ENCODE data around the gene INPP5A.
"Not testable (repeated sequence)": the region's sequence is repeated elsewhere in the genome, so short reads cannot be mapped to it uniquely, and the experiment has no call there.

The INPP5A gene

DNA sequence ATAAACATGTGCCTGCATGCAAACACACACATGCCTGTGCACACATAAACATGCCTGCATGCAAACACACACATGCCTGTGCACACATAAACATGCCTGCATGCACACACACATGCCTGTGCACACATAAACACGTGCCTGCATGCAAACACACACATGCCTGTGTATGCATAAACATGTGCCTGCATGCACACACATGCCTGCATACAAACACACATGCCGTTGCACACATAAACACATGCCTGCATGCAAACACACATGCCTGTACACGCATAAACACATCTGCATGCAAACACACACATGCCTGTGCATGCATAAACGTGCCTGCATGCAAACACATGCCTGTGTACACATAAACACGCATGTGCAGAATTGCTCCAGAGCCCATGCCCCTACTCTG lies 226.0 kb downstream of the INPP5A start:
- no peak for DNase-seq (ENCODE audit: low read depth)

DNA sequence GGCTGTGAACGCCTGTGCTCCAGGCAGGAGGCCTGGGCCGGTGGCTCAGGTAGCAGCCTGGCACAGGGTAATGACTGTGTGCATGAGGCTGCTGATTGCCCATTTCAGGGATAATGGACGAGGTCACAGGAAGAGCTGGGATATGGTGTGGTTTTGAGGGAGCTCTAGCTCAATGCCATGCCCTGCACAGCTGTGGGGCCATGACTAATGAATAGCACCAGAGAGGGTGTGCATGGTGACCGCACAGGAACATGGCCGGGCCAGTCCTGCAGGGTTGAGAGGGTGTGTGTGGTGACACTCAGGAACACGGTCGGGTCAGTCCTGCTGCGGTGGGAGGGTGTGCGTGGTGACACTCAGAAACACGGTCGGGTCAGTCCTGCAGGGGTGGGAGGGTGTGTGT lies 226.5 kb downstream of the INPP5A start:
- no peak for DNase-seq (ENCODE audit: low read depth)

DNA sequence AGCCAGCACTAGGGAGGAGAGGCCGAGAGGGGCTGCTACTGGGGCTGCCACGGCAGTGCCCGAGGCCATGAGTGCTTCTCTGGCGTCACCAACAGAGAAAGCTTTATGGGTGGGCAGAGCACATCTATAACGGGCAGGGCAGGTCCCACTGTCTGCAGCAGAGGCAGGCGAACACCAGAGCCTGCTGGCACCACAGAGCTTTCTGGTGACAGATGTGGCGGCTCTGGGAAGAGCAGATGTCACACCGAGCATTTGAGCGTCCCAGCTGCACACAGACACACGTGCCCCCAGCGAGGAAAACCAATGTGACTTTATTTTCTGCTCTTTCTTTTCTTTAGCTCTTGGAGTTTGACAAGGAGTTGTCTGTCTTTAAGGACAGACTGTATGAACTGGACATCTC lies 227.8 kb downstream of the INPP5A start:
- no peak for DNase-seq (ENCODE audit: low read depth)

DNA sequence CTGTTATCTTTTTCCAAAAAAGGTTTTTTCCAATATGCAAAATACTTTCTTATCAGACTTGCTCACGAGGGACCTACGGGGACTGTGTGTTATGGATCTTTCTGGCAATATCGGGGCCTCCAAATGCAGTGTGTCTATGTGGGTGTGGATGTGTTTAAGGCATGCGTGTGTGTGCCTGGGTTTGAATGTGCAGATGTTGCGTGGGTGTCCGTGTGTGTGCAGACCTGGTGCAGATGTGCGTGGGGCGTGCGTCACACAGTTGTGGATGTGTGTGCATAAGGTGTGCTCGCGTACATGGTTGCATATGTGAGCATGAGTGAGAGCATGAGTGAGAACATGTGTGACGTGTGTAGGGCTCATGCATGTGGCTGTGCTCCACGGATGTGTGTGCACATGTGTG lies 228.7 kb downstream of the INPP5A start:
- no peak for DNase-seq (ENCODE audit: low read depth)

DNA sequence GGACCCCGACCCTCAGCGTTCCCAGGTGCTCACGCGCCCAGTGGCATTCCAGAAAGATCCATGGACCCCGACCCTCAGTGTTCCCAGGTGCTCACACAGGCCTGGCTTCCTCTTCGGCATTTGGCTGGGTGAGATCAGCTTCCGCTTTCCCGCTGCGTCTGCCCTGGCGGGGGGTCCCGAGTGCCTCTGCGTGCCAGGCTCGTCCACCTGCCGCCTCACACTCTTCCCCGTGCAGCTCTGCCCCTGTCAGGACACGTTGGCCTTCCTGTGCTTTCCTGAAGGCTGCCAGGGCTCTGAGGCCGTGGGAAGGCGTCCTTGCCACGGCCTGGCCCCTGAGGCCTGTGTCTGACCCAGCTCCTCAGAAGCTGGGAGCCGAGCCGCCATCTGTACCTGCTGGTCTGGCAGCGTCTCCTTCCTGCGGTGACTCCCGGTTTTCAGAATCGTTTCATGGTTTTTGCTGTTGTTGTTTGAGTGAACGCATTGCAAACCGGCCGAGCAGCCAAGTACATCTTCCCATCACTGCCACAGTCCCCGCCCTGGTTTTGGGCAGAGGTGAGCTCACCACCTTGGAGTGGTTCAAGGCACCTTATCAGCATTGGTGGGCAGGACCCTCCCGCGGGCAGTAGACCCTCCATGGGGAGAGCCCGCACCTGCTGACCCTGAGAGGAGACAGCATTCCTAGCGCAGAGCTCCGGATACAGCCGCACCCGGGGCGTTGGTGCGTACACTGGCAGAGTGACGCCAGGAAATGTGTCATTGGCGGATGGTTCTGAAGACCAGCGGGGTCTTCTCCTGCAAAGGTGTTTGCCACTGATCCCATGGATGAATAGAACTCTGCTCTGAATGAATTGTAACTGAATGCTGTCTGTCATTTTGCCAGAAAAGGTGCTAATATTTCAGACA lies 231.0 kb downstream of the INPP5A start:
- no peak for DNase-seq (ENCODE audit: low read depth)

DNA sequence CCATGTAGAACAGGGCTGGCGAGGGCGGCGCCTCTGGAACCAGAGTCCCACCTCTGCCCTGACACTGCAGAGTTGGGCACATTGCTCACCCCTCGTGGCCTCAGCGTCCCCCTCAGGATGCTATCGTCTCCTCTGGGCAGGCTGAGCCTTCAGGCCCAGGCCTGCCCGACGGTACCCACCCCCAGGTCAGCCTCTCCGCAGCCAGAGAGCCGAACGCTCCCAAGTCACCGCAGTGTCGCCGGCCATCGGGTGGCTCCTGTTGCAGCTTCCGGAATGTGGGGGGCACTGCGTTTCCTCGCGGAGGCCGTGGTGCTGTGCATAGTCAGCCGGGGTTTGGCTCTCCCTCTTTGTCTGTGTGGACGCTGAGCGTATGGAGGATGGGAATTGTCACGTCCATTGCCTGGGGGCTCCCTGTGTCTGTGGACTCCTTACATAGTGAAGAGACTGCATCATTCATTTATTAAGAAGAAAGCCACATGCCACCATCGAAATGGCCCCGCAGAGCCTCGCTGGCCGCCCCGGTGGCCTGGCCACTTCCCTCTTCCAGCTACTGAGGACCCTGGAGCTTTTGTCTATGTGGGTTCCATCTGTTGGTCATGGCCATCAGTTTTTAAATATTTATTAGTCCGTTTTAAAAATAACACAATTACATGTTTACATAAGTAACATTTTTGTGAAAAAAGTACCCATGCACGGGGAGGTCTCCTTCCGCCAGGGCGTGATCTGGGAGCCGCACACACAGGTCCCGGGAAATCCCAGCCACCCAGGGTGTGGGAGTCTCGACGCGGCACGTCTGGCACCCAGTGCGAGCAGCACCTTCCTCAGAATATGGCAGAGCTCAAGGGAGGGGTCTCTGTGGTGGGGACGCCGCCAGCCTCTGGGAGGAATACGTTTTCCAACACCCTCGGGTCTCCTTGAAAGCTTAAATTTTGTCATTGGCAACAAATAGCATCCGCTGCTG lies 232.8 kb downstream of the INPP5A start:
- no peak for DNase-seq (ENCODE audit: low read depth)

DNA sequence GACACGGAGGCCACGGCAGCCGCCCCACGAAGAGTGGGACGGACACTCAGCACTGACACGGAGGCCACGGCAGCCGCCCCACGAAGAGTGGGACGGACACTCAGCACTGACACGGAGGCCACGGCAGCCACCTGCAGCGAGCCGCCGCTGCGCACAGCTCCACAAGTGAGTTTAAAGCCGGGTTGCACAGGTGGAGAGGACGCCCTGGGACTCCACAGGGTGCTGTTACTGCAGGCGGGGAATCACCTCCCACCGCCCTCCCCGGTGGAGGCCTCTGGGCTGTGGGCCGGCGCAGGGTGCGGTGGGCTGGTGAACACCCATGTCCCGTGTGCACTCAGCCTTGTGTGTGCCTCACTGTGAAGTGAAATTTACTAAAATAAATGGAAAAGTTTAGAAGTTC lies 235.2 kb downstream of the INPP5A start:
- not testable (repeated sequence) for DNase-seq (ENCODE audit: low read depth)

DNA sequence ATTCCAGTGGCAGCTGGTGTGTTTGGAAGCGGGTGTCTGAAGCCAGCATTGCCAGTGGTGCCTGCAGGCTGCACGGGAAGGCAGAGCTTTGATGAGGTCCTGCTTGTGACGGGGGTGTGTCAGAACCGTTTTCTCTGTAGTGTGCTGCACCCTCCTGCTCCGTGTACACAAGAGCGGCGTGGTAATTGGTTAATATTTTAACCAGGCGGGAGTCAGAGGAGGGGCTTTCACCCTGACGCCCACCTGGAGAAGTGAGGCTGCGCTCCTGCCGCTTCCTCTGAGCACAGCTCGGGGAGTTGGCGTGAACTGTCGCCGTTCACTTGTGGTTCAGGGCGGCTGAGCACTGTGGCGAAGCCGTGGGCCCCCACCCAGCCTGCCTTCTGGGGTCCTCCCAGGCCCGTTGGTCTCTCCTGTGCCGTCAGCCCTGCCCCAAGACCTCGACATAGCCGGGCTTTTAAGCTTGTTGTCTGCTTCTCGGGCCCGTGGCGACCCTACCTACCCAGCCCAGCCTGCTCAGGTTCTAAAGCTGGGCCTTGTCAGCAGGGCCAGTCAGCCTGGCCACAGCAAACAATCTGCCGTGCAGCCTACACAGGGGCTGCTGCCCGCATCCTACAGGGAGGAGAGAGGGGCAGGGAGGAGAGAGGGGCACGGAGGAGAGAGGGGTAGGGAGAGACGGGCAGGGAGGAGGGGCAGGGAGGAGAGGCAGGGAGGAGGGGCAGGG lies 236.8 kb downstream of the INPP5A start:
- DNase-seq (ENCODE audit: low read depth) = no peak

DNA sequence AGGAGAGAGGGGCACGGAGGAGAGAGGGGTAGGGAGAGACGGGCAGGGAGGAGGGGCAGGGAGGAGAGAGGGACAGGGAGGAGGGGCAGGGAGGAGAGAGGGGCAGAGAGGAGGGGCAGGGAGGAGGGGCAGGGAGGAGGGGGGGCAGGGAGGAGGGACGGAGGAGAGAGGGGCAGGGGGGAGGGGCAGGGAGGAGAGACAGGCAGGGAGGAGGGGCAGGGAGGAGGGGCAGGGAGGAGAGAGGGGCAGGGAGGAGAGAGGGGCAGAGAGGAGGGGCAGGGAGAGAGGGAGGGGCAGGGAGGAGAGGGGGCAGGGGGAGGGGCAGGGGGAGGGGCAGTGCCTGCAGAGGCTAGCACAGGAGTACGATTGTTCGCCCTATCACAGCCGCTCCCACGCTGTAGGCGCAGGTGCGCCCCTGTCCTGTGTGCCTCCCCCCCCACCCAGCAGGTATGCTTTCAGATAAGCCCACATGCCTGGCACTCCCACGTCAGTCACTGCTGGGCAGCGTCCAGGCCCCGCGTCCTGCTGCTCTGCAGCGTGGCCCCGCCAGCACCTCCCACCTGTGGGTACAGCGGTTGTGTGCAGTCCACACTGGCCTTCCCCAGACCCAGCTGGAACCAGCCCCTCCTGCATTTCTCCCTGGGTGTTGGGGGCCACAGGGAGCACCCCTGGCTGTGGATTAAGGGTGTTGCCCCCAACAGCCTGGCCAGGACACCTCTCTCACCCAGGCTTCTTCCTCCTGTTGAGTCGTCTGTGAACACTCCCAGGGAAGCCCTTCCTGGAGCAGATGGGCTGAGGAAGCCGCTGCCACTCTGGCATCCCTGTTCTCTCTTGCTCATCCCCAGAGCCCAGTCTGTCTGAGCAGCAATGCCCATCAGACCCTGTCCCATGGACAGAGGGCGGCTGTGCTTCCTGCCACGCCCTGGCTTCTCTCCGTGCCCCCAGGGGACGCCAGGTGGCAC lies 237.6 kb downstream of the INPP5A start:
- no peak for DNase-seq (ENCODE audit: low read depth)

DNA sequence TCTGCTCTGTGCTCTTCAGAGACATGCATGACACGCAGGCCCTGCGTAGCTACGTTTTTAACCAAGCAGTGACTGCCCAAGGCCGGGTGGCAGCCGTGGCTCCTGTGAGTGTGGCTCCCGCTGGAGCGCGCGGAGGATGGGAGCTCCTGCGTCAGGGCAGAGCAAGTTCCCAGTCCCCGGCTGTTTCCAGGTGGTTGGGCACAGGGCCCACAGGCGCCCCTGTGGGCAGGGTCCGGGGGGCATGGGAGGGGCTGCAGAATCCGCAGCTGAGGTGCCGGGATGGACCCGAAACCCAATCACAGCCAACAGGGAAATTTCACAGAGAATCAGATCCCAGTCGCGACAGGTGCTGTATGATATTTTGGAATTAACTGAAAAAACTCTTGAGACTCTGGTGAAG lies 238.6 kb downstream of the INPP5A start:
- DNase-seq (ENCODE audit: low read depth) = no peak

DNA sequence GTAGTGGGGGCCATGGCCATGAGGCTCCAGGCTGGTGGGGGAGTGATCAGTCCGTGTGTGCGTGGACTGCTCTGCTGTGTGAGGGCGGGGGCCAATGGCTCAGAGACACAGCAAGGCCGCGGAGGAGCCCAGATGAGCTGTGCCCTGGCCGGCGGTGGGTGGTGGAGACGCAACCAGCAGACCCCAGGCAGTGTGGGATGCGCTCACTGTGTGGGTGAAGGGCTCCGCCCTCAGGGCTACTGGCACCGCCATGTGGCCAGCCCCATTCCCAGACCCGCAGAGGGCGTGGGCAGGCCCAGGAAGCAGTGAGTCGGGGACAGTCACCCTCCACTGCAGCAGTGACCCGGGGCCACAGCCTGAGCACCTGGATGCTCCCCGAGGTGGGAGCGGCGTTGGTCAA lies 239.2 kb downstream of the INPP5A start:
- no peak for DNase-seq (ENCODE audit: low read depth)

DNA sequence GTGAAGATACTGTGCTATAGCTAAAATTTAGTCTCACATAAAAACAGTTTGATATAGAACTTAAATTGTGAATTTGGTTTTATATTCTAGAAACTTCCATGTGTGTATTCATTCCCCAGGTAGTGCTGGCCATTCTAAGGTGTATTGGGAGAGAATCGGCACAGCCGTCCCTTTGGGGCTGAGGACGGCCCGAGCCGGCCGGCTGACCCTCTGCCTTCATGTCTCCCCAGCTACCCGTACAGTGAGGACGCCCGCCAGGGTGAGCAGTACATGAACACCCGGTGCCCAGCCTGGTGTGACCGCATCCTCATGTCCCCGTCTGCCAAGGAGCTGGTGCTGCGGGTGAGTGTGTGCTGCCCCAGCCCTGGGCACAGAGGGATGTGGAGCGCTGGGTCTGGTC lies 239.9 kb downstream of the INPP5A start:
- no peak for DNase-seq (ENCODE audit: low read depth)

DNA sequence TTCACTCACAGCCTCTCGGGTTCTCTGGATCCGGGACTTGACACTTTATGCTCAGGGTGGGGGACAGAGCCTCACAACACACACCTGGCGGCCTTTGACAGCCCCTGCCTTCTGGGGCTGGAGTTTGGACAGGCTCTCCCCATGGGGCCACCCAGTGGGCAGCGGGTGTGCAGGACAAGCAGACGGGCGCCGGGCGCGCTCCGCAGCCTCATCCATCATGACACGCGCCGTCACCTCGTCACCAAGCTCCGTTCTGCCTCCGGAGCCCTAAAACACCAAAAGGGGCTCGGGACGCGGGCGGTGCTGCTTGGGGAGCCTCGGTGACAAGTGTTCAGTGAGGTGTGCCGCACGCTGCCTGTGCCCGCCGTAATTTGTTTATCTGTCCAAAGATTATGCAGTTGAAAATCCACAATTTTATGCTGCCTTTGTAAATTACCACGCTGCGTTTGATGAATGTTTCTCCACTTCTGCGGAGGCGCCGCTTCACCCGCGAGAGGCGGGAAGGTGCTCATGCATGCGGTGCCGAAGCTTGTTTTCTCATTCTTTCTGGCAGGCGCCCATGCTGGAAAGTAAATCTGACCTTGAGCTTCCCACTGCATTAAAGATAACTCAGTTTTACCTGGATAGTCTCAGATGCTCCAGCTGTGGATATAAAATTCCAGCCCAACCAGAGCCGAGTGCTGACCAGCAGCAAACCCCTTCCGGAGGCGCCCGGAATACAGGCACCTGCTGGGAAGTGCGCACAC lies 242.1 kb downstream of the INPP5A start:
- DNase-seq (ENCODE audit: low read depth) = no peak

DNA sequence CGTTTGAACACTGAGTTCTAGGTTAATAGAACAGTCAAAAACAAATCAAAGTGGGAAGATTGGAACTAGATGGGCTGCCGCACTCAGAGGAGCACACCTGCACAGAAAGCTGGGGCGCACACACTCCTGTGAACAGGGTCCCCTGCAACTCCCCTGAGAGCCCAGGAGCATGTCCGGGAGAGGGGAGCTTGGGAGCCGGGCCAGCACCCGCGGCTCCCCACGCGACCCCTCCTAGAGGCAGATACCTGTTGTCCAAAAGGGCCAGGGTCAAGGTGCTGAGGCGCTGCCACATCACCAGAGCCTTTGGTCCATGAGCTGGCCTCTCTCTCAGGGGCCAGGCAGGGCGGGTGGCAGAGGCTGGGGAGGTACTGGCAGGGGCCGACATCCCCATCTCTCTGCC lies 242.8 kb downstream of the INPP5A start:
- no peak for DNase-seq (ENCODE audit: low read depth)

DNA sequence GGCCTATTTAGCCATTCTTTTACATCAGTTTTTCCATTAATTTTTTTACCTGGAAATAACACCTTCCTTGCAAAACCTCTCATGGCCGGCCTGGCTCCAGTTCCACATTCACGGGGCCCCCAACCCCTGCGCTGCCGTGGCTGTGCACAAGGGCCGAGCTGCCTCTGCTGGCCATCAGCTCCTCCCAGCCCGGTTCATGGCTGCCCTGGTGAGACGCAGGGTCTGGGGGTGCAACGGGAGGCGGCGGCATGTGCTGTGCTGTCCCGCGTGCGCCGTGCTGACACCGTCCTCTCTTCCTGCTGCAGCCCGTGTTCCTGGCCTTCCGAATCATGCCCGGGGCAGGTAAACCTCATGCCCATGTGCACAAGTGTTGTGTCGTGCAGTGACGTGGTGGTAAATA lies 244.0 kb downstream of the INPP5A start:
- DNase-seq (ENCODE audit: low read depth) = no peak

DNA sequence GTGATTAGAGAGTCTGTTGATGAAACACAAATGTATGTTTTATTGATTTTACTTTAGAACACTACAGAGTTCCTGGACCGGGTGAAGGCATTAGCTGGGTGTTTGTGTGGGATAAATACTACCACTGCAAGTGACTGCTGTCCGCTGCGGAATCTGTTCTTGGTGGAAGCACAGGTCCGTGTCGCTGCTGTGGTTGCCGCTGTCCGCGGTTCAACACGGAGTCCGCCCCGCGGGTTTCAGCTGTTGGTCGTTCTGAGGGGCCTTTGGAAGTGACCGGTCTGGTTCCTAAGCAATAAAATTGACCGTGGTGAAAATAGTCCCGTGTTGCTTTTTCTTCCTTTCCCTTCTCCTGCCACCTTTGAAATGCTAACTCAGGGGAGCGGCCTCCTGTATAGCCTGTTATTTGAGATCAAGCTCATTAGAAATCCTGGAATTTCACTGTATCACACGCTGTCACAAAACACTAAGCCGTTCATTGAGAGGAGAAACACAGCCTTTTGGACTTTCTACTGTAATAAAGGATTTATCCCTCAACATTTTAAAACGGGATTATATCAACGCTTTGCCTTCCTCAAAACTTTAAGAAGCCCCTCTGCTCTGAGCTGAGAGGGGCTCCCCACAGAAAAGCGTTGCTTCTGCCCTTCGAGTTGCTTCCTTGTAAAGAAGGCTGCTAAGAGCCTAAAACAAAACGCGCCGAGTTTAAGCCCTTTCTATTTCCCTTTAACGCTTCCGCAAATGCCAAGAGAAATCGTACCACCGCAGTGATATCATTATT lies 245.8 kb downstream of the INPP5A start:
- no peak for DNase-seq (ENCODE audit: low read depth)

DNA sequence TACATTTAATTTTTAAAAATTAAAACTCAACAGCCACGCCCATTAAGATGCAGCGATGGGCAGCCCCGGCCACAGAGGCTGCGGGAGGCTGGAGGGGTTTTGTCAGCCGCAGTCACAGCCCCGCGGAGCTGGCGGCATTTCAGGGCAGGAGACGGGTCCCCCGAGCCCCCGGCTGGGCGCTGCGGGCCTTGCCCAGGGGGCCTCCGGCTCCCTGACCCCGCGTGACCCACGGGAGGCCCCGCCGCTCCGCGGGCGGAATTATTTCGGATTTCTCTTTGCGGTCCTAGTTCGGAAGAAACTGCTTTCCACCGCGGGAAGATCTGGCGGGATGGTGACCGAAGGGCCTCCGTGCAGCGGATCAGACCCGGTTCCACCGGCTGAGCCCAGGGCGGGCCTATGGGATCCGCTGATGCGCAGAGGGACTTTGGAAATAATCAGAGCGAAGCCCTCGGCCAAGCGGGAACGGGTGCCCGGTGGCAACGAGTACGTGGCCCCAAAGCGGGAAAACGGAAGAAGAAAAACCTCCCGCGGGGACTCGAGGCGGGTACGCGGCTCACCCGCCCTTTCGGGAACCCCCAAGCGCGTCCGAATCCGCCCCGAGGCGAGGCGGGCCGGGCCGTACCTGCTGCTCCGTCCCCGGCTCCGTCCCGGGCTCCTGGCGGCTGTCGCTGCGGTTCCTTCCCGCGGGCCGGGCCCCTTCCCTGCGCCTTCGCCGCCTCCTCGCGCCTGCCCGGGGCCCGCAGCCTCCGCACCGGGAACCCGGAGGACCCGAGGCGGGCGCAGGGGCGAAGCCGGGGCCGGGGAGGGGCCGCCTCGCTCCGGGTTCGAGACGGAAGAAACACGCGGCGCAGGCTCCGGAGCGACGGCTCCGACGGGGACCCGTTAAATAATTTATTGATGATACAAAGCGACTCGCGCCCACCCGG lies 246.6 kb downstream of the INPP5A start:
- DNase-seq (ENCODE audit: low read depth) = no peak
